H9 (cell line): ENCODE data around the gene LFNG. TPM values are rescaled to one million over a fixed set of nuclear protein-coding genes. Genes with fewer than 3 reads are reported as not detected.

ENCODE experiments used
- DNase-seq: peaks from one replicate; pipeline ENCODE4 v3.0.0-alpha.2; 2017
- H2AFZ ChIP-seq: one replicate; pipeline ENCODE4 v1.6.1; 2013; ENCODE audit warnings: mild to moderate bottlenecking, low read length, control low read depth, moderate library complexity
- H2AK5ac ChIP-seq: 2 replicates; pipeline ENCODE4 v1.6.1; 2013; ENCODE audit warnings: low read length, control low read depth, mixed read lengths; ENCODE audit not compliant: insufficient read length
- H2BK120ac ChIP-seq: one replicate; pipeline ENCODE4 v1.6.1; 2013; ENCODE audit warnings: low read depth, mild to moderate bottlenecking, low read length, control low read depth, inconsistent platforms; ENCODE audit not compliant: poor library complexity, severe bottlenecking
- H2BK12ac ChIP-seq: 2 replicates; pipeline ENCODE4 v1.6.1; 2013; ENCODE audit warnings: low read length, control low read depth, mixed read lengths, low read depth; ENCODE audit not compliant: insufficient read length
- H2BK15ac ChIP-seq: 2 replicates; pipeline ENCODE4 v1.6.1; 2013; ENCODE audit warnings: low read depth, low read length, control low read depth
- H2BK20ac ChIP-seq: one replicate; pipeline ENCODE4 v1.6.1; 2013; ENCODE audit warnings: low read depth, mild to moderate bottlenecking, low read length, control low read depth, inconsistent platforms; ENCODE audit not compliant: poor library complexity, severe bottlenecking
- H2BK5ac ChIP-seq: 2 replicates; pipeline ENCODE4 v1.6.1; 2013; ENCODE audit warnings: low read length, control low read depth, mixed read lengths; ENCODE audit not compliant: insufficient read length
- H3K14ac ChIP-seq: 2 replicates; pipeline ENCODE4 v1.6.1; 2013; ENCODE audit warnings: low read length, control low read depth; ENCODE audit not compliant: insufficient read depth
- H3K18ac ChIP-seq: 2 replicates; pipeline ENCODE4 v1.6.1; 2013; ENCODE audit warnings: low read depth, mild to moderate bottlenecking, mixed read lengths, low read length, control low read depth; ENCODE audit not compliant: insufficient read length
- H3K23ac ChIP-seq: 2 replicates; pipeline ENCODE4 v1.6.1; 2013; ENCODE audit warnings: low read length, control low read depth, mixed read lengths, low read depth; ENCODE audit not compliant: insufficient read length
- H3K23me2 ChIP-seq: 2 replicates; pipeline ENCODE4 v1.6.1; 2013; ENCODE audit warnings: low read depth, mild to moderate bottlenecking, mixed read lengths, low read length, control low read depth; ENCODE audit not compliant: insufficient read length, poor library complexity, severe bottlenecking
- H3K27ac ChIP-seq: 2 replicates; pipeline ENCODE4 v1.5.1; 2013; ENCODE audit warnings: low read length, control low read depth, mixed read lengths, low read depth; ENCODE audit not compliant: insufficient read length
- H3K27me3 ChIP-seq: 2 replicates; pipeline ENCODE4 v1.6.1; 2013; ENCODE audit warnings: low read length, control low read depth, inconsistent platforms; ENCODE audit not compliant: insufficient read depth
- H3K4ac ChIP-seq: 2 replicates; pipeline ENCODE4 v1.6.1; 2013; ENCODE audit warnings: low read depth, mild to moderate bottlenecking, control low read depth, inconsistent platforms, low read length, moderate library complexity
- H3K4me1 ChIP-seq: 2 replicates; pipeline ENCODE4 v1.6.1; 2013; ENCODE audit warnings: low read length, control low read depth, inconsistent platforms; ENCODE audit not compliant: insufficient read depth
- H3K4me2 ChIP-seq: 2 replicates; pipeline ENCODE4 v1.6.1; 2013; ENCODE audit warnings: low read length, control low read depth, mixed read lengths; ENCODE audit not compliant: insufficient read length, insufficient read depth
- H3K56ac ChIP-seq: 2 replicates; pipeline ENCODE4 v1.6.1; 2013; ENCODE audit warnings: low read depth, mild to moderate bottlenecking, mixed read lengths, low read length, control low read depth; ENCODE audit not compliant: insufficient read length
- H3K79me1 ChIP-seq: 2 replicates; pipeline ENCODE4 v1.6.1; 2013; ENCODE audit warnings: low read depth, mild to moderate bottlenecking, moderate library complexity, low read length, control low read depth, inconsistent platforms; ENCODE audit not compliant: insufficient read depth, poor library complexity, severe bottlenecking
- H3K79me2 ChIP-seq: 2 replicates; pipeline ENCODE4 v1.6.1; 2013; ENCODE audit warnings: low read length, control low read depth, inconsistent platforms; ENCODE audit not compliant: insufficient read depth
- H3K9ac ChIP-seq: 2 replicates; pipeline ENCODE4 v1.6.1; 2013; ENCODE audit warnings: low read length, control low read depth, mixed read lengths; ENCODE audit not compliant: insufficient read length; ENCODE audit errors: extremely low read depth
- H3K9me3 ChIP-seq: one replicate; pipeline ENCODE4 v1.6.1; 2013; ENCODE audit warnings: low read depth, low read length, inconsistent platforms; ENCODE audit not compliant: control insufficient read depth
- H3T11ph ChIP-seq: one replicate; pipeline ENCODE4 v1.6.1; 2013; ENCODE audit warnings: mild to moderate bottlenecking, low read length, control low read depth, inconsistent platforms
- H4K20me1 ChIP-seq: one replicate; pipeline ENCODE4 v1.6.1; 2013; ENCODE audit not compliant: control insufficient read depth, insufficient read length, insufficient read depth
- H4K5ac ChIP-seq: 2 replicates; pipeline ENCODE4 v1.6.1; 2013; ENCODE audit warnings: low read depth, mild to moderate bottlenecking, mixed read lengths, low read length, control low read depth; ENCODE audit not compliant: insufficient read length
- H4K8ac ChIP-seq: replicated peaks from 2 replicates; pipeline ENCODE4 v1.6.1; 2013; ENCODE audit warnings: low read length, control low read depth, mixed read lengths, low read depth; ENCODE audit not compliant: insufficient read length
- H4K91ac ChIP-seq: 2 replicates; pipeline ENCODE4 v1.6.1; 2013; ENCODE audit warnings: low read depth, mild to moderate bottlenecking, moderate library complexity, mixed read lengths, low read length, control low read depth; ENCODE audit not compliant: insufficient read length
- H3K27ac Mint-ChIP-seq, 3 experiments: 2 replicates in 2 of 3; 3 replicates in 1 of 3; pipeline ENCODE4 v1.8.0; 2020 to 2021; ENCODE audit warnings: mixed read lengths in 3 of 3, mild to moderate bottlenecking in 1 of 3, moderate library complexity in 1 of 3
- H3K27me3 Mint-ChIP-seq: 2 replicates; pipeline ENCODE4 v1.8.0; 2021; ENCODE audit warnings: low read depth, mild to moderate bottlenecking, moderate library complexity, mixed read lengths
- H3K36me3 Mint-ChIP-seq, 3 experiments: 2 replicates in 2 of 3; 3 replicates in 1 of 3; pipeline ENCODE4 v1.8.0; 2020 to 2021; ENCODE audit warnings: low read depth in 3 of 3, mixed read lengths in 3 of 3; ENCODE audit not compliant: insufficient read depth in 1 of 3
- H3K4me1 Mint-ChIP-seq, 2 experiments: 2 replicates each; pipeline ENCODE4 v1.8.0; 2020; ENCODE audit warnings: mixed read lengths in 2 of 2
- H3K4me3 Mint-ChIP-seq, 2 experiments: 2 replicates in 1 of 2; 3 replicates in 1 of 2; pipeline ENCODE4 v1.8.0; 2020 to 2021; ENCODE audit warnings: mild to moderate bottlenecking in 2 of 2, mixed read lengths in 2 of 2, moderate library complexity in 1 of 2
- H3K9me3 Mint-ChIP-seq, 2 experiments: 2 replicates in 1 of 2; 3 replicates in 1 of 2; pipeline ENCODE4 v1.8.0; 2020; ENCODE audit warnings: mild to moderate bottlenecking in 2 of 2, mixed read lengths in 2 of 2, moderate library complexity in 1 of 2
- CTCF ChIP-seq: fragments of 200-600 bp; sonication (generic); conservative IDR thresholded peaks from 3 replicates; pipeline ENCODE4 v1.8.0; 2021; ENCODE audit warnings: antibody characterized with exemption, mild to moderate bottlenecking
- WGBS: extraction: QIAGEN DNeasy Blood & Tissue Kit; methylation state at CpG from one replicate; pipeline ENCODE4 v1.1.7; 2013; ENCODE audit warnings: missing lambda C conversion rate, low lambda C conversion rate, mixed read lengths; ENCODE audit not compliant: insufficient read length; ENCODE audit errors: extremely low coverage; 5-methylcytosine and 5-hydroxymethylcytosine counted together
- total RNA-seq: library from RNA; stranded (reverse); gene quantifications from 2 replicates; pipeline ENCODE4 v1.2.1, GENCODE V29; 2021

Gene LFNG
- total RNA-seq, 1 experiment from 2014 or later, result 52.9 TPM

GRCh38 chr7:2526659-2527504 is 7.3 kb downstream of the LFNG start:
- TF ChIP-seq CTCF, result no peak
- Histone ChIP-seq H3K56ac (no peak overlapping the region), H4K91ac (no peak overlapping the region), H3K23ac (no peak overlapping the region), H4K5ac (no peak overlapping the region), H2BK20ac (no peak overlapping the region), H4K8ac (no peak overlapping the region), H3K14ac (no peak overlapping the region), H3K4me2 (no peak overlapping the region), H3K9me3 (no peaks in the 10 kb centered on the region), H3T11ph (no peak overlapping the region), H3K9ac (no peak overlapping the region), H3K4ac (no peak overlapping the region), H4K20me1 (no peaks in the 10 kb centered on the region), H2BK120ac (no peak overlapping the region), H2AFZ (no peak overlapping the region), H2BK12ac (no peak overlapping the region), H2BK5ac (no peak overlapping the region), H2BK15ac (no peak overlapping the region), H3K27ac (no peak overlapping the region), H3K27me3 (no peaks in the 10 kb centered on the region), H3K79me2 (no peaks in the 10 kb centered on the region), H3K79me1 (no peaks in the 10 kb centered on the region), H2AK5ac (no peak overlapping the region), H3K23me2 (no peaks in the 10 kb centered on the region), H3K4me1 (no peaks in the 10 kb centered on the region; the same call in 1 of the 2 replicates), H3K18ac (no peak overlapping the region)
- Mint-ChIP-seq H3K9me3 (no peaks in the 10 kb centered on the region), H3K27me3 (no peaks in the 10 kb centered on the region), H3K36me3 (peaks cover 0 to 30% (median 28%) of the 10 kb centered on the region in 3 experiments; a peak in 6 of 7 replicates), H3K4me1 (peaks cover 38 to 49% of the 10 kb centered on the region in 2 experiments), H3K27ac (peak overlapping the region in 2 of 3 experiments; percentile 34 to 91; a peak in 2 of 7 replicates), H3K4me3 (no peak overlapping the region)
- no peak for DNase-seq
- no CpG with 5 or more reads among the region's 40 CpGs for WGBS
